Muscle of arm (tissue), 12 donors: ENCODE results near the gene IL1RAPL1. TPM values are rescaled to one million over a fixed set of nuclear protein-coding genes. Genes with fewer than 3 reads are reported as not detected.

Experiments
- DNase-seq: peaks from one replicate; pipeline ENCODE4 v3.0.0-alpha.2; 2013
- polyA plus RNA-seq, 12 donors: library from polyadenylated mRNA; unstranded; fragments of 120-200 nt; gene quantifications; one replicate each; pipeline ENCODE4 v1.2.1, GENCODE V29; 2013; ENCODE audit not compliant: insufficient read length in 12 of 12

Gene IL1RAPL1
- polyA plus RNA-seq, 12 donors: 0.49 to 1.6 (median 1.2) TPM; not detected in 2

- DNase-seq: no peak
These were observed 38.0 kb downstream of the IL1RAPL1 start for GRCh38 chrX:28625223-28625622.

DNA sequence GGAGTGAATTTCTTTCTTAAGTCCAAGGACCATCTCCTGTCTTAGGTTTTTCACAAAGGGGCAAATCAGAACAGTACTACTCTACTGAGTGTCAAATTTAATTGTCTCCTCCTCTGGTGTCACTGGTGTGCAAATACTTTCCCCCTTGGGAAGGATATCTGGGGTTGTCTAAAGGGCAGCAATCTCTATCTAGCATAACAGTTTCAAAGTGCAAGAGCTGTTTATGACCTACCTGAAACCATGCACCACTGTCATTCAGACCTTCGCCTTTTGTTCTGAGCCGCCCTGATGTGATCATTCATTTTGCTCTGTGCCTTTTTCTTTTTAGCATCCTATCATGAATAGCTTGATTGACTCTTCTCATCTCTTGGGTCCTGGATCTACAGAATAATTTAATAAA lies 39.3 kb downstream of the IL1RAPL1 start:
- no peak for DNase-seq

- DNase-seq: no peak
These were observed 40.9 kb downstream of the IL1RAPL1 start for GRCh38 chrX:28628120-28628519.

DNA sequence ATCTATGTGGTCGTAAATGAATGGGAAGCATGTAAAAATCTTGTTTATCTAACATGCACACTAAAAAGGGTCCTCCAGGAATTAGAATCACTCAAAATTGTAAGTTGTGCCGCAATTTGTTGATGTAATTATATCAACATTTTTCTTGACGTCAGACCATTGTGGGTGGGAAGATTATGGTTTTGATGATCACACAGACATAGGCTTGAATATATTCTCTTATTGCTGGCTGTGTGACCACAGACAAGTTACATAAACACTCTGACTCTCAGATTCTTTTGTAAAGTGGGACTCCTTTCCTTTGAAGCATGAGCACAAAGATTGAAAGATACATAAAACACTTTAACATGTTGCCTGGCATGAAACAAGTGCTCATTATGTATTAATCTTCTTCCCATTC lies 51.5 kb downstream of the IL1RAPL1 start:
- DNase-seq: no peak

- DNase-seq: peak; percentile 7
These were observed 52.2 kb downstream of the IL1RAPL1 start for GRCh38 chrX:28639451-28639850.

DNA sequence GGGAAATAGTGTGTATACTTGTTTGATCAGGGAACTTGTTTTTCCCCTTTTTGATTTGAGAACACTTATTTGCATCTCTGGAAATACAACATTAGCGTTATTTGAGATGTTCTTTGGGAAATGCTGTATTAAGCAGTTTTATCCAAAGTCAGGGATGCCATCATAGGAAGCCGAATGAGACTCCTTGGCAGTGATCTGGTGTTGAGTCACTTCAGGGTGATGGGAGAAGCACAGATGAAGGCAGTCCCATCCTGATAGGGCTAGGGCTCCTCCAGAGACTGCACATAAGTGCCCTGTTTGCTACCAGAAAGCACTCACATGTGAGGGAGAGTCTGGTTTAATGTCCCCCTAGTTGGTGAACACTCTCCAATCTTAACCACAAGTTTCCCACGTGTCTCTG lies 62.3 kb downstream of the IL1RAPL1 start:
- no peak for DNase-seq

- DNase-seq: no peak
These were observed 63.9 kb downstream of the IL1RAPL1 start for GRCh38 chrX:28651186-28651585.

GRCh38 chrX:28659269-28659668 lies 72.0 kb downstream of the IL1RAPL1 start:
- no peak for DNase-seq

- DNase-seq: no peak
These were observed 78.5 kb downstream of the IL1RAPL1 start for GRCh38 chrX:28665778-28666177.

GRCh38 chrX:28668303-28668702 lies 81.1 kb downstream of the IL1RAPL1 start:
- DNase-seq: no peak

DNA sequence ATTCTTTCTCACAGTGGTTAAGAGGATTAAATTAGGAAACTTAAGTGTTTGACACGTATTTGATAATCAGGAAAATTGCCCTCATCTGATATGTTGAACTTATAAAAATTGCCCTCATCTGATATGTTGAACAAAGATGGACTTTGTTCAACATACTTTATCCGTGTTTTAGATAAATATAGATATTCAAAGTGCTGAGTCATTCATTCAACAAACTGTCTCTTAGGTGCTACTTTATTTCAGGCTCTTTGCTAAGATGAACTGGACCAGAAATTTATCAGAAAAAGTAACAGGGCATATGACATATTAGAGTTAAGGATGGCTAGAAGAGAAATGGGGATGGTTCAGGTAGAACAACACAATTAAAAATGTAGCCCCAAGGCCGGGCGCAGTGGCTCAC lies 81.7 kb downstream of the IL1RAPL1 start:
- no peak for DNase-seq

GRCh38 chrX:28670074-28670473 lies 82.8 kb downstream of the IL1RAPL1 start:
- no peak for DNase-seq

DNA sequence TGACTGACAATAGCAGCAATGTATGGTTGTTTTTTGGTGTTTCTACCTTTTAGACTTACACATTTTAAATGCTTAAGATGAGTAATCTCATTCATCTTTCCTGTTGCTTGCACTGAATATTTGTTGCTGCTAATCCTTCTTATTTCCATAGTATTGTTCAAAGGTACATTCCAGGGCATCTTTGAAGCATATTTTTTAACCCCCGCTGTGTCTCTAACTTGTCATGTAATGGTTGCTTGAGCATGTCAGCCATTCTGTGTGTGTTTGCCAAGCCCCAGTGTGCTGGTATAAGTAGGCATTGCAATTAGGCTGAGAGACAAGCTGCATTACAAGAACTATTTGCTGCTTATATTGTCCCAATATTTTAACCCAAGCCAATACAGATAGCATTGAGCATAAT lies 87.9 kb downstream of the IL1RAPL1 start:
- DNase-seq: no peak

DNA sequence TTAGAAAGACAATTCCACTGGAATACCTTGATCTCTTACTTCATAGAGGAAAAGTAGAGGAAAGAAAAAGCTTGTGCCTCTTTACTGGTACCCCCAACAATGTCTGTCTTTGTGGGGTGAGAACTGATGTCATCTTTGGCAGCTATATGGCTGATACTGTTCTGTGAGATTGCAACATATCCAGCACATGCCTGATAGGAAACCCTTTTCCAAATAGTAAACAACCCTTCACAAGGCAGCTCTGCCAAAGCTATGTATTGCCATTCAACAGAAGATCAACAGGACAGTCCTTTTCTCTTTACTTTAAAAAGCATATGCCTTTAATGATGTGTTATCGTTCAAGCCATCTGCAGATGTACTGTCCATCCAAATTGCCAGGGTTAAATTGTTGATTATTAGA lies 105.9 kb downstream of the IL1RAPL1 start:
- DNase-seq: no peak

GRCh38 chrX:28697732-28698131 lies 110.5 kb downstream of the IL1RAPL1 start:
- DNase-seq: no peak

- DNase-seq: no peak
These were observed 114.0 kb downstream of the IL1RAPL1 start for GRCh38 chrX:28701222-28701621.

DNA sequence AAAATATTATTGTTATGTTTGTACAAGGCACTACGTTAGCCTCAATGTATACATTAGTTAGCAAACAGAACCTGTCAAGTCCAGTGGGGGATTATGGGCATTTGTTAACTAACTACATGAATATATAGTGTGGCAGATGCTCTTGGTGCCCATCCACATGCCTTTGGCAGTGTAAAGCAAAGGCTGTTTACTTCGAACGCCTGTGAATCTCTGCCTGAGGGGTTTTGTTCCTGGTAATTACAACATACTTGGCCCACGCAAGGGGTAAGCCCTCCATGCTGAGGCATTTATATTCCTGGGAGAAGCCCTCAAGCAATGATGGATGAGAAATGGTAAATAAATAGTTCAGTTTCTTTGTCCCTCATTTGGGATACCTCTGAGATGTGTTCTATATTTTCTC lies 119.7 kb downstream of the IL1RAPL1 start:
- DNase-seq: no peak

- no peak for DNase-seq
These were observed 122.2 kb downstream of the IL1RAPL1 start for GRCh38 chrX:28709421-28709820.

DNA sequence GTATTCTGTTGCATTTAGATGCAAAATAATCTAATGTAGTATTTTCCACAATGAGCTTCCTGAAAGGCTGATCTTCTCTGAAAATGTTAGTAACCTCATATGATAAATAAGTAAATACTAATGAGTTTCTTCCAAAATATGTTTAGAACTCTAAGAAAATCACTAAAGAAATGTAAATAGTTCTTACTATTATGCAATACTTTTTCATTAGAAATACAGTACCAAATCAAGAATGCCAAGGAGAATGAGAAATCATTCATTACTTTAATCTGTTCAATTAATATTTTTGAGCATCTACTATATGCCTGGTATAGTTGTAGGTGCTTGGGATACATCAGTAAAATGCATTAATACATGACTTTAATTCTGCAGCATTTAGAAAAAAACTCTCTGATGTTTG lies 130.6 kb downstream of the IL1RAPL1 start:
- DNase-seq: no peak

DNA sequence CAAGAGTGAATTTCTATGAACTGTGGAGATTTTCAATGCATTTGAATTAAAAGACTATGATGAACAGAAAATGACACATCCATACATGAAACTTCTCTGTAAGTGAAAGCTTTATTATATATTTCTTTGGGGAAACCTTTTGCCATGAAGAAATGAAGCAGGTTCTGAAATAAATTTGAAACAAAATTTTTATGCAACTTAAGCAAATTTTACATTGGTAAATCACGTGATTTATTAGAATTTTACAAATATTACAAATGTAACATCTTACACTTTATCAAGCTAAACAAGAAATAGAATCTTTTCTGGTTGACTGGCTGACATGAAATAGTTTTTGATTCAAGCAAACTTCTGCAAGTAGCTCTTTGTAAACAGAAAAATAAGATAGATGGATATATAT lies 131.2 kb downstream of the IL1RAPL1 start:
- DNase-seq: no peak

DNA sequence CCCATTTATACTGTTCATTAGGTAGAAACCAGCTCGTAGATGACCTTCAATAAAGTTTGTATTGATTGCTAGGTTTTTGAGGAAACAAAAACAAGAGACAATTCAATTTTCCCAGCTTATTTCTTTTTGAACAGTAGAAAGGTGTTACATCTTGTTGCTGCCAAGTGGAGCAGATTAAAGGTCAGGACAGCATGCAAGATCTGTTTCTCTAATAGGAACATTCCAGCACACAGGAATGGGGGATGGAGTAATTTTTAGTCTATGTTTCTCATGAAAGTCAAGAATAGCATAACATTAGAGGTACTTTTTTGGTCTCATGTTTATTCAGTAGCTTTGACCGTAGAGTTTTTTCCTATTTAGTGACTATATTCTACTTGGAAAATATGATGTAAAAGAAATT lies 132.4 kb downstream of the IL1RAPL1 start:
- DNase-seq: no peak

DNA sequence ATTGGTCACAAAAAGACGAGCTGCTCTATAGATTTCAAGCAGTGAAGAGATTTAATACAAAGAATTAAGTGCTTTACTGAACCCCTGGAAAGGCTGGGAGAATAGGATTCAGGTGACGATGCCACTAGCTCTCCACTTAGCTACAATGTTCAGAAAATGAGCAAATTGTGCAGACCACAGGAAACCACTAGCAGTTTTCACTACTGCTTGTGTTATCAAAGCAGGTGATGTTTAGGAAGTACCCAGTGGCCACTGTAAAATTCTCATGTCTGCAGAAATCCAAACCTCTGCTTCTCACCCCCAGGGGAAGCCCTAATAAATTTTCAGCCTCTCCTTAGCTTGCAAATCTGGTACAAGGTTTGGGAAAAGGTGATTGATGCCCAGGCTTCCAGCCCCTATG lies 165.1 kb downstream of the IL1RAPL1 start:
- no peak for DNase-seq

DNA sequence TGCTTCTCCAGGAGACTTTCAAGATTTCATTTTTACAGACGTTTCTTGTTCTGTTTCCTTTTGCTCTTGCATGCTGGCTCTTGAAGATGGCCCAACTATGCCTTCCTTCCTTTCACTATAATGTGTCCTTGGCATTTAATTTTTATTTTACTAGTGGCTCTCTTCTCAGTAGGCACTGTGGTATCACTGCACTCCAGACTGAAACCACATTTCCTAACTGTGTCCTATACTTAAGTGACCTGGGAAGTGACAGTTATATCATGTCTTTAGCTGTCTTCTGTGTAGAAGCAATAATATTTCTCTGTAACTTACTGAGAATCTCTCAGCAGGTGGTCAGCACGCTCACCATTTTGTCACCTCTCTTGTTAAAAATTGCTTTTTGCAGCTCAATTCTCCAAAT lies 168.9 kb downstream of the IL1RAPL1 start:
- DNase-seq: no peak

DNA sequence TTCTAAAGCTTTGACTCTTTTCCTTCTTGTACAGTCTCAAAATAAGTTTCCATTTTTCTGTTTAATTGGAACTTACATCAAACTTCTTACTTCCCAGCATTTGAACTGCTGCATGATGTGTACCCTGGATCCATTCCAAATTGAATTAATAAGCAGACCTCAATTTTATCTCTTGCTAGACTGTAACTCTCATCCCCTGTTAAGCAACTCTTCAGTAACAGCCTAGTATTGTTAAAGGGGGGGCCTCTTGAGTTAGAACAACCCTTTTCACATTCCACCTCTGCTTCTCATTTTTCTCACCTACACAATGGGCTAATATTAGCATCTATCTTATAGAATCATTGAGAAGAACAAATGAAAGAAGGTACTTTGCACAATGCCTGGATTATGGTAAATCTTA lies 169.4 kb downstream of the IL1RAPL1 start:
- DNase-seq: no peak

DNA sequence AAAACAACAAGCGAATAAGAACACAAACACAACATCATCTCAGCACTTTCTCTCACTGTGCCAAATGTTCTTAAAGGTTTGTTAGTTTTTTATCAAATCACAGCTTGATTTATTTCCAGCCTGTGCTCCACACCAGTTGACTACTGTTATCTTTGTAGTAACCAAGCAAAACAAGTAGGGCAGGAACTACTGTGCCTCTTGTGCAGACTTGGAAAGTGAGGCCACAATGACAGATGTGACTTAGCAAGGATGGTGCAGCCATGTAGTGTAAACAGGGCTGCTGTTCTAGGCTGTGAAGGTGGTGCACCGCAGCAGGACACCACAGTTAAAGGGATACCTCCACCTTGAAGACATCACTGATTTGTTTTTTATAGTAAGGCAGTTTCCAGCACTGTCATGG lies 170.0 kb downstream of the IL1RAPL1 start:
- no peak for DNase-seq
